HG02973 (cell line): ENCODE results near the gene CCHCR1.

Experiments
- ATAC-seq: cut with Tn5 transposase; IDR thresholded peaks from one replicate; pipeline ENCODE4 v1.9.1; 2021; ENCODE audit warnings: moderate library complexity; ENCODE audit not compliant: unreplicated experiment

CCHCR1 gene

GRCh38 chr6:31110825-31111582 is 46.6 kb downstream of the CCHCR1 start:
- no peak for ATAC-seq

GRCh38 chr6:31107052-31107451 is 50.5 kb downstream of the CCHCR1 start:
- ATAC-seq, result no peak

GRCh38 chr6:31103136-31103535 is 54.5 kb downstream of the CCHCR1 start:
- ATAC-seq, result no peak

- no peak for ATAC-seq
Measured at GRCh38 chr6:31098449-31098938, 59.1 kb downstream of the CCHCR1 start.

GRCh38 chr6:31096656-31097055 is 60.9 kb downstream of the CCHCR1 start:
- ATAC-seq, result no peak

GRCh38 chr6:31096215-31096614 is 61.4 kb downstream of the CCHCR1 start:
- ATAC-seq, result no peak

GRCh38 chr6:31094389-31094881 is 63.2 kb downstream of the CCHCR1 start:
- no peak for ATAC-seq

- ATAC-seq, result no peak
Measured at GRCh38 chr6:31092769-31093505, 64.7 kb downstream of the CCHCR1 start.
